PFSK-1 (cell line): Measurements from ENCODE around the gene XAB2.

Source experiments
- FOXP2 ChIP-seq: optimal IDR thresholded peaks from 2 replicates; pipeline ENCODE3; 2011; ENCODE audit warnings: borderline replicate concordance, control low read depth, inconsistent platforms; ENCODE audit not compliant: insufficient read depth; ENCODE audit errors: extremely low read length, extremely low read depth
- POLR2AphosphoS5 ChIP-seq: IDR thresholded peaks from 2 replicates; pipeline ENCODE4 v1.6.1; 2012; ENCODE audit warnings: low read depth, mild to moderate bottlenecking, control low read depth, low read length, moderate library complexity
- TAF1 ChIP-seq: IDR thresholded peaks from 2 replicates; pipeline ENCODE4 v1.6.1; 2012; ENCODE audit warnings: low read length, control low read depth, borderline replicate concordance; ENCODE audit not compliant: insufficient read depth

GRCh38 chr19:7650148-7650547, 20.8 kb upstream of the XAB2 start:
- TF ChIP-seq TAF1 (no peak), FOXP2 (no peak), POLR2AphosphoS5 (no peak)
